GM12891 (cell line): Measurements from ENCODE around the gene MED13L.

Experiments used
- POLR2A ChIP-seq: IDR thresholded peaks from 2 replicates; pipeline ENCODE4 v1.6.1; 2011; ENCODE audit warnings: low read depth, low read length, control low read depth
- POLR2AphosphoS5 ChIP-seq: IDR thresholded peaks from 2 replicates; pipeline ENCODE4 v1.6.1; 2011; ENCODE audit warnings: low read depth, low read length, control low read depth
- POU2F2 ChIP-seq: IDR thresholded peaks from 2 replicates; pipeline ENCODE4 v1.6.1; 2011; ENCODE audit warnings: low read depth, mild to moderate bottlenecking, control low read depth, low read length, moderate library complexity
- SPI1 ChIP-seq: IDR thresholded peaks from 2 replicates; pipeline ENCODE4 v1.6.1; 2011; ENCODE audit warnings: low read depth, low read length, control low read depth
- TAF1 ChIP-seq: IDR thresholded peaks from 2 replicates; pipeline ENCODE4 v1.6.1; 2011; ENCODE audit warnings: low read depth, low read length, control low read depth

- TF ChIP-seq TAF1 (no peak), SPI1 (no peak), POLR2AphosphoS5 (no peak), POLR2A (no peak), POU2F2 (no peak)
Measured at GRCh38 chr12:116319233-116319897, 41.9 kb upstream of the MED13L start.
